Neural progenitor cell (in vitro differentiated cells): Measurements from ENCODE around the gene VKORC1.

Experiments
- CTCF ChIP-seq: fragments of 200-600 bp; sonication (generic); IDR thresholded peaks from 2 replicates; pipeline ENCODE4 v1.5.1; 2017; ENCODE audit warnings: antibody characterized with exemption, mild to moderate bottlenecking
- EZH2 ChIP-seq: fragments of 200-600 bp; sonication (generic); IDR thresholded peaks from 2 replicates; pipeline ENCODE4 v1.6.1; 2017; ENCODE audit warnings: antibody characterized with exemption, mild to moderate bottlenecking, moderate library complexity

DNA sequence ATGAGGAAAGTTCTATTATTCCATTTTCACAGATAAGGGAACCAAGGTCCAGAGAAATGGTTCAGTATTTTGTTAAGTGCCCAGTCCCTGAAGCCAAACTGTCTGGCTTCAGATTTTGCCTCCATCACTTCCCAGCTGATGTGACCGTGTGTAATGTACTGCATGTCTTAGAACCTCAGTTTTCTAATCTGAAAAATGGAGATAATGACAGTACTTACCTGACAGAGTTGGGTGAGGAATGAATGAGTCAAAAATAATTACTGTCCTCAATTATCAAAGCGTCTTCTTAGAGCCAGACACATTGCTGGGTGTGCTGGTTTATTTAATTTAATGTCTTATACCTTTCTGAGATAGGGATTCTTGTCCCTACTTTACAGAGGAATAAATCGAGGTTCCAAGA lies 27.3 kb downstream of the VKORC1 start:
- TF ChIP-seq CTCF (no peak), EZH2 (no peak)
